Occipital lobe (tissue), 2 donors: Measurements from ENCODE around the gene DYNLT2B. TPM values are rescaled to one million over a fixed set of nuclear protein-coding genes. Genes with fewer than 3 reads are reported as not detected.
A peak's percentile ranks its signal among the peaks of the same experiment; 100 is the strongest.
"Not testable (repeated sequence)": the region's sequence is repeated elsewhere in the genome, so short reads cannot be mapped to it uniquely, and the experiment has no call there.

Experiments used
- DNase-seq: peaks from one replicate; lab custom pipeline; 2025; lab: John Stamatoyannopoulos, UW
- total RNA-seq: library from RNA; depleted of rRNA; stranded (reverse); fragments of >200 nt; gene quantifications from one replicate; pipeline ENCODE4 v1.2.3, GENCODE V29; 2014

The DYNLT2B gene
- total RNA-seq, 1 donor from 2014 or later = 33.8 TPM

- no peak for DNase-seq
These were observed 8.9 kb upstream of the DYNLT2B start for GRCh38 chr3:196326936-196327335.

GRCh38 chr3:196323691-196324090 lies 5.7 kb upstream of the DYNLT2B start:
- no peak for DNase-seq

- DNase-seq = no peak
These were observed 5.0 kb upstream of the DYNLT2B start for GRCh38 chr3:196323016-196323415.

DNA sequence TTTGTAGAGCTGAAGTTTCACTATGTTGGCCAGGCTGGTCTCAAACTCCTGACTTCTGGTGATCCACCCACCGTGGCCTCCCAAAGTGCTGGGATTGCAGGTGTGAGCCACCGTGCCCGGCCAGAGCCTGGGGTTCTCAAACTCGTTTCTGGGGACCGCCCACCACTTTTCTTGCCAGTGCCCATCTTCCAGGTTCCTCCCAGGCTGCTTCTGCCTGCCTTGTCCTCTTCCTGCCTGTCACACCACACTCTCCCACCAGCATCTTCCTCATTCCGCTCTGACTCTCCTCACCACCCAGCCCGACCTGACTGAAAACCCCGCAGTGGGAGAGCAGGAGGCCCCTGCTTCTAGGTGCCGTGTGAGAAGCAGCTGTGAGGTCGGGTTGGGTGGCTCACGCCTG lies 3.1 kb upstream of the DYNLT2B start:
- no peak for DNase-seq

DNA sequence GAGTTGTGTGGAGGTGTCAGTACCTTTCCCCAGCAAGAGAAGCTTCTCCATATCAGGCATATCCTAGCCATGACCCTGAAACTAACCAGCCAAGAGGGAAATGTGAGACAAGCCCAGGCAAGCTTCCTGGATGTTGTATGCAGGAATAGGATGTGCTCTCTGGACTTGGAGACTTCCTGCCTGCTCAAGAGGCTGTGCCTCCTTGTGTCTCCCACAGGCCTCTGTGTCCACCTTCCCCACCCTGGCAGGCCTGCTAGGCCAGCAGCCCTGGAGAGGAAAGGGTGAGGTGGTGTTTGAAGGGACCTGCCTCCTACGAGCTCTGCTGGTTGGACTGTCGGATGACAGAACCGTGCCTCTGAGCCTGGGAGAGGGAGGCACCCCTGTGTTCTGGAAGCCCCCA lies 2.1 kb upstream of the DYNLT2B start:
- DNase-seq = no peak

DNA sequence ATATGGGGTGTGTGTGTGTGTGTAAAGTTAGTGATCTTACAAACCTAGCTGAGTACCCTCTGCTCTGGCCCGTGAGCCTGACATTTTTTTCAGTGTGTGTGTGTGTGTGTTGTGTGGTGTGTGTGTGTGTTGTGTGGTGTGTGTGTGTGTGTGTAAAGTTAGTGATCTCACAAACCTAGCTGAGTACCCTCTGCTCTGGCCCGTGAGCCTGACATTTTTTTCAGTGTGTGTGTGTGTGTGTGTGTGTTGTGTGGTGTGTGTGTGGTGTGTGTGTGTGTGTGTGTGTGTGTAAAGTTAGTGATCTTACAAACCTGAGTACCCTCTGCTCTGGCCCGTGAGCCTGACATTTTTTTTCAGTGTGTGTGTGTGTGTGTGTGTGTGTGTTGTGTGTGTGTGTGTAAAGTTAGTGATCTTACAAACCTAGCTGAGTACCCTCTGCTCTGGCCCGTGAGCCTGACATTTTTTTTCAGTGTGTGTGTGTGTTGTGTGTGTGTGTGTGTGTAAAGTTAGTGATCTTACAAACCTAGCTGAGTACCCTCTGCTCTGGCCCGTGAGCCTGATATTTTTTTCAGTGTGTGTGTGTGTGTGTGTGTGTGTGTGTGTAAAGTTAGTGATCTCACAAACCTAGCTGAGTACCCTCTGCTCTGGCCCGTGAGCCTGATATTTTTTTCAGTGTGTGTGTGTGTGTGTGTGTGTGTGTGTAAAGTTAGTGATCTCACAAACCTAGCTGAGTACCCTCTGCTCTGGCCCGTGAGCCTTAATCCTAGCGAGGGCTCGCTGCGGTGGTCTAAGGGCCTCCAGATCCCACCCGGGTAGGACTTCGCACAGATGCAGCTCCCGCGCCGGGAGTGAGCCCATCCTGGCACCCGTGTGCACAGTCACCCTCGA lies 997 bp downstream of the DYNLT2B start:
- DNase-seq = not testable (repeated sequence)

DNA sequence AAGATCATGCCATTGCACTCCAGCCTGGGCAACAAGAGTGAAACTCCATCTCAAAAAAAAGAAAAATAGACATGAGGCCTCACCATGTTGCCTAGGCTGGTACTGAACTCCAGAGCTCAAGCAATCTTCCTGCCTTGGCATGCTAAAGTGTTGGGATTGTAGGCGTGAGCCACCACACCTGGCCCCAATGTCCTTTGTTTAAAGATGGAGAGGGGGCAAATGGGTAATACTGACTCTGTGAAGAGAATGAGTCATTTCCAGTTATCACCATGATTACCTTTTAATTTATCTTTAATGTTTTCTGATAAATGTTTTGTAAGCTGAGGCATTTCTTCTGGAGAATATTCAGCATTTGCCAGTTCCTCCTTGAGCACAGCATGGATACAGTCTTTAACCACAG lies 2.2 kb downstream of the DYNLT2B start:
- no peak for DNase-seq

GRCh38 chr3:196314597-196314996 lies 3.4 kb downstream of the DYNLT2B start:
- DNase-seq = no peak

DNA sequence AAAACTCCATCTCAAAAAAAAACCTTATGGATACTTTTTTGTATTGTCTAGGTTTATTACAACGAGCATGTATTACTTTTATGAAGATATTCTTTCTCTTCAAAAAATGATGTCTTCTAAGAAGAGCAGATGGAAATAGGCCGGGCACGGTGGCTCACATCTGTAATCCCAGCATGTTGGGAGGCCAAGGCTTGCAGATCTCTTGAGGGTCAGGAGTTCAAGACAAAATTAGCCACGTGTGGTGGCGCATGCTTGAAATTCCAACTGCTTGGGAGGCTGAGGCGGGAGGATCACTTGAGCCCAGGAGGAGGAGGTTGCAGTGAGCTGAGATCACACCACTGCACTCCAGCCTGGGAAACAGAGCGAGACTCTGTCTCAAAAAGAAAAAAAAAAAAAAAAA lies 4.0 kb downstream of the DYNLT2B start:
- not testable (repeated sequence) for DNase-seq

GRCh38 chr3:196302960-196303359 lies 15.1 kb downstream of the DYNLT2B start:
- DNase-seq = not testable (repeated sequence)

- not testable (repeated sequence) for DNase-seq
These were observed 15.5 kb downstream of the DYNLT2B start for GRCh38 chr3:196302551-196302950.

DNA sequence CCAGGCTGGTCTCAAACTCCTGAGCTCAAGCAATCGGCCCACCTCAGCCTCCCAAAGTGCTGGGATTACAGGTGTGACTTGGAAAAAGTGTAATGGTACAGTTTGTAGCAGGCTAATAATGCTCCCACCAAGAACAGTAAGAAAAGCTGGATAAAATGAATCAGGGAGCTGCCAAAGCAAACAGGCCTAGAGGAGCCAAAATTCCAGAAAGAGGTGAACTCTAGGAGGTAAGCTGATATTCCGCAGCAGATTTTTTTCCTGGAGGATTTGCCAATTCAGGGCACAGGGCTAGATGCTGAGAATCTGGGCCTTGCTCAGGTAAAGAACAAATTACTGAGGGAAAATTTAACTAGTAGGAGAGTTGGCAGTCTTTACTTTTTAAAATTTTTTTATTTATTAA lies 19.5 kb downstream of the DYNLT2B start:
- DNase-seq = no peak

DNA sequence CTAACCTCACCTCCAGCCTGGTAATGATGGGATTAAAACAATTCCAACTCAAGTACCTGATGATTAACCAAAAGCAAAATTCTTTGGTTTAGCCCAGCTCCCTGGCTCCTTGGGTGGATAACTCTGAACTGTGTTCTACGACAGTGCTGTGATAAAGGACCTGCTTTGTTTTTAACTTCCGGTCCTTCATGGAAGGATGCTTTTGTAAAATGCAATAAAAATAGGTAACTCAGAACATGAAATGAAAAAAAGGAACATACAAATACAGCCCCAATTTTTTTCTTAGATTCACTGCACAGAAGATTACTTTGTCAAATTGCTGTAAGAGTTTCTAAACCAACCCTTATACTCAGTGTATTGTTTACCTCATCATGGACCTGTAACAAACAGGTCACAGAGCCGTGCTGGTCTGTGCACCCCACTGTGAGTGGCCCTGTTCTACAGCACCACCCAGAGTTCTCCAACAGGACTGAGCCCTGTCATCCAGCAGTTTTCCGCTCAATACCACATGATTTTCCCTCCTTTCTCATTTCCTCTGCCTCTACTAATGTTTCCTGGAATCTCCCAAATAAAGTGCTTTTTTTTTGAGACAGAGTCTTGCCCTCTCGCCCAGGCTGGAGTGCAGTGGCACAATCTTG lies 25.6 kb downstream of the DYNLT2B start:
- DNase-seq = no peak

- DNase-seq = no peak
These were observed 29.9 kb downstream of the DYNLT2B start for GRCh38 chr3:196288141-196288460.

DNA sequence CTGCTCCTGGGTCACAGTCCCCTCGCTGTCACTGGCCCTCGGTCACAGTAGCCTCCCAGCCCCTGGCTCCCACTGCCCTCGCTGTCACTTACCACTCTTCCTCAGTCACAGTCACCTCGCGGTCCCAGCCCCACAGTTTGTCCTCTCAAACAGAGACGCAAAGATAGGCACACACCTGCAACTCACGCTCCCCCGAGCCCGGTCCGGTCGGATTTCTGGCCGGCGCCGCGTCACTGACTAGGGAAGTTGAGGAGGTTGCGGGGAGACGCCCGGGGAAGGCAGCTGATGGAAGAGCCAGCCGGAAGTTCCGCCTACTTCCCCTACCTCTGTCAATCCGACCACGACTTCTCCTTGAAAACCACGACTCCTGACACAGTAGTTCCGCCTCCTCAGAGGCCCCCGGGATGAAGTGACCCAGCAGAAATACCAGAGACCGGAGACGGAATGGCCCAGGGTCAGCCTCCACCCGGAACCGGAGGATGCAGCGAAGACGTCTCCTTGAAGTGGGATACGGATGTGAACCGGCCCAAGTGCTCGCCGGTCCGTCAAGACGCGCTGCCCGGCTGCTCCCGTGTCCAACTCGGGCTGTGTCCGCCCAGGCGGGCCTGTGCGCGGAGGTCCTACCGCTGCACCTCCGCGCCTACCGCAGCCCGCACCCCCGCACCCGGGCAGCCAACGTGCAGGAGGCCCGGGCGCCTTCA lies 30.4 kb downstream of the DYNLT2B start, which contains the start of gene PCYT1A:
Gene PCYT1A (minus strand): TSS at position 287 of the 701 bp plus-strand sequence. CDS start 17,195 bp downstream, outside the sequence.
- peak; percentile 90 for DNase-seq

GRCh38 chr3:196287090-196287439 lies 31.0 kb downstream of the DYNLT2B start:
- DNase-seq = no peak

- DNase-seq = no peak
These were observed 33.6 kb downstream of the DYNLT2B start for GRCh38 chr3:196284396-196284795.

DNA sequence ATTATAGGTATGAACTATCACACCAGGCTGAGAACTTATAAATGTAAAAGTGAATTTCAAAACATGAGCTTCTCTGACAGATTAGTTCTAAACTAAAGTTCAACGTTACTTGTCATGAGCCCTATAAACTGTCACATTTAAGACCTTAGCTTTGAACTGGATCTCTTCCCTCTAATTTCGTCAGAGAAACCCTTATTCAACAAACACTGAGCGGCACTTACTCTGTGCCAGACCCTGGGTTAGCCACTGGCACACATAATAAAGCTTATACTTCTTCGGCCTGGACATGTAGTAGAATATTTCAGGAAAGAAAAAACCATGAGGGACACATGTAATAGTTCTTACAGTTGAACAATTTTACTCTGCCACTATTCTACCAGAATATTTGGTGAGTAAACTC lies 36.1 kb downstream of the DYNLT2B start:
- DNase-seq = no peak

DNA sequence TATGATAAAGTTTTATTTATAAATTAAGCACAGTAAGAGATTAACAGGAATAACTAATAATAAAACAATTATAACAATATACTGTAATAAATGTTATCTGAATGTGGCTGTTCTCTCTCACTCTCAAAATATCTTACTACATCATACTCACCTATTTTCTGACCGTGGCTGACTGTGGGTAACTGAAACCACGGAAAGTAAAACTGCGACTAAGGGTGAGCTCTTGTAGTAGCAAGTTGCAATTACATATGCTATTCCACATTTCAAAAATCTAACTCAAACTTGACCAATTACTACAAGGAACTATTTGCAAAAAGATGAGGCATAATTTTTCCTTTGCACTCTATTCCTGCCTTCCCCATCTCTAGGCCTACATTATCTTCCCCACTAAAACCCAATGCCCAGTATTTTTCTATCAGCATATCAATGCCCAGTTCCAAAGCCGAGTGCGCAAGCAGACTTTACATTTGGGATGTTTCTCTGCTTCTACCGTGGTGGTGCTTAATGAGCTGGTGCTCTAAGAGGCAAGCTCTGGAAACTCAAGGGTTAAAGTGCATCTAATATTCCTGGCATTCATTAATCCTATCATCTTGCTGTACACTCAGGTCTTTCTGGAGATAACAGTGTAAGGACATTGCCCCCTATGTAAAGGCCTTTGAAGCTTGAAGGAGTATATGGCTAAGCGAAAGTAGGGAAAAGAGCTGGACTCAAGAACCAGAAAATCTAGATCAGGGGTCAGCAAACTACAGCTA lies 37.2 kb downstream of the DYNLT2B start:
- no peak for DNase-seq

DNA sequence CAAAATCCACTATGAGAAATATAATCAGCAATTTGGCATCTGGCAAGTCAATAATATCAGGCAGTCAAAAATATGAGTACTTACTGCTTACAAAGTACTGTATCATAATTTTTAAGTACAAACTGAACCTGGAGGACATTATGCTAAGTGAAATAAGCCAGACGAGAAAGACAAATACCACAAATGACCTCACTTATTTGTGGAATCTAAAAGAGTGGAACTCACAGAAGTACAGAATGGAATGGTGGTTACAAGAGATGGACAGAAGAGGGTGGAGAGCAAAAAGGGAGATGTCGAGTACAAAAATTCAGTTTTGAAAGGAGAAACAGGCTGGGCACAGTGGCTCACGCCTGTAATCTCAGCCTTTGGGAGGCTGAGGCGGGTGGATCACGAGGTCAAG lies 42.9 kb downstream of the DYNLT2B start:
- no peak for DNase-seq

DNA sequence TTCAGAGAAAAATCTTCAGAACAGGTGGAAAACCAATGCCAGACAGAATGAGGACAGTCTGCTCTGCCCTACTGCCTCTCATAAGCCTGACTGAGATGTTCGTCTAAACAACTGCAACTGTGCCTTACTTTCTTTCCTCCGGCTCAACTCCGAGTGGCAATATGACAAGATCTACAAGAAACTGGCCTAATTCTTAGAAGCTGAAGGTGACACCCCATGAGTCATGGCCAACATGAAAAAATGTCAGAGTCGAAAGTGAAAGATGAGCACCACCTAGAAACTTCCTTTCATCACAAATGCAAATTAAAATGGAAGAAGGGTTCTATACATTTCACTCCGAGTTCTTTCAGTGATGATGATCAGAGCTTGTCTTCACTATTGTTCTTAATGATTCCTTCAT lies 43.5 kb downstream of the DYNLT2B start:
- no peak for DNase-seq

- no peak for DNase-seq
These were observed 44.4 kb downstream of the DYNLT2B start for GRCh38 chr3:196273655-196274054.
